GM12872 (cell line): ENCODE data around the gene RABEP1.

Experiments used
- TF ChIP-seq, protein P1 (sequence below): IDR thresholded peaks from 3 replicates; pipeline ENCODE4 v1.5.1; 2011; ENCODE audit warnings: low read depth, mild to moderate bottlenecking, low read length, moderate library complexity; ENCODE audit not compliant: insufficient read depth

The RABEP1 gene

DNA sequence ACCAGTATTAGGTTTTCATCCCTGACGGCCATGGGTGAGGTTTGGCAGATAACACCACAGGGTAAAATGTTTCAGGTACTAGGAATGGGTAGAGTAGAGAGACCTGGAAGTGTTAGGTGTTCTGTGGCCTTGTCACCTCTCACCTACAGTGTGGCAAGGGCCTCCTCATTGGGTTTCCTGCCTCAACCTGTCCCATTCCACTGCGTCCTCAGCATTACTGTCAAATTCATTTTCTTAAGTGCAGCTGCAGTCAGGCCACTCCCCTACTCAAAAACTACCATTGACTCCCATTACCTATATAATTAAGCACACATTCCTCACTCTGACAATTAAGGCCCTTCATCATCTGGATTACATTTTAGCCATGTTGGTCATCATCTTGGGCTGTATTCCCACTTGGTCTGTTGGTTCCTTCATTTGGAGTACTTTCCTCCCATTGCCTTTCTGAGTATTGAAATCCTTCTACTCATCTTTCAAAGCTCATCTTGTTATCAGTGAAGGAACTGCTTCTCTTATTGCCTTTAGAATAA is 72.9 kb downstream of the RABEP1 start:
- TF ChIP-seq, protein P1, sequence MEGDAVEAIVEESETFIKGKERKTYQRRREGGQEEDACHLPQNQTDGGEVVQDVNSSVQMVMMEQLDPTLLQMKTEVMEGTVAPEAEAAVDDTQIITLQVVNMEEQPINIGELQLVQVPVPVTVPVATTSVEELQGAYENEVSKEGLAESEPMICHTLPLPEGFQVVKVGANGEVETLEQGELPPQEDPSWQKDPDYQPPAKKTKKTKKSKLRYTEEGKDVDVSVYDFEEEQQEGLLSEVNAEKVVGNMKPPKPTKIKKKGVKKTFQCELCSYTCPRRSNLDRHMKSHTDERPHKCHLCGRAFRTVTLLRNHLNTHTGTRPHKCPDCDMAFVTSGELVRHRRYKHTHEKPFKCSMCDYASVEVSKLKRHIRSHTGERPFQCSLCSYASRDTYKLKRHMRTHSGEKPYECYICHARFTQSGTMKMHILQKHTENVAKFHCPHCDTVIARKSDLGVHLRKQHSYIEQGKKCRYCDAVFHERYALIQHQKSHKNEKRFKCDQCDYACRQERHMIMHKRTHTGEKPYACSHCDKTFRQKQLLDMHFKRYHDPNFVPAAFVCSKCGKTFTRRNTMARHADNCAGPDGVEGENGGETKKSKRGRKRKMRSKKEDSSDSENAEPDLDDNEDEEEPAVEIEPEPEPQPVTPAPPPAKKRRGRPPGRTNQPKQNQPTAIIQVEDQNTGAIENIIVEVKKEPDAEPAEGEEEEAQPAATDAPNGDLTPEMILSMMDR, result no peak

DNA sequence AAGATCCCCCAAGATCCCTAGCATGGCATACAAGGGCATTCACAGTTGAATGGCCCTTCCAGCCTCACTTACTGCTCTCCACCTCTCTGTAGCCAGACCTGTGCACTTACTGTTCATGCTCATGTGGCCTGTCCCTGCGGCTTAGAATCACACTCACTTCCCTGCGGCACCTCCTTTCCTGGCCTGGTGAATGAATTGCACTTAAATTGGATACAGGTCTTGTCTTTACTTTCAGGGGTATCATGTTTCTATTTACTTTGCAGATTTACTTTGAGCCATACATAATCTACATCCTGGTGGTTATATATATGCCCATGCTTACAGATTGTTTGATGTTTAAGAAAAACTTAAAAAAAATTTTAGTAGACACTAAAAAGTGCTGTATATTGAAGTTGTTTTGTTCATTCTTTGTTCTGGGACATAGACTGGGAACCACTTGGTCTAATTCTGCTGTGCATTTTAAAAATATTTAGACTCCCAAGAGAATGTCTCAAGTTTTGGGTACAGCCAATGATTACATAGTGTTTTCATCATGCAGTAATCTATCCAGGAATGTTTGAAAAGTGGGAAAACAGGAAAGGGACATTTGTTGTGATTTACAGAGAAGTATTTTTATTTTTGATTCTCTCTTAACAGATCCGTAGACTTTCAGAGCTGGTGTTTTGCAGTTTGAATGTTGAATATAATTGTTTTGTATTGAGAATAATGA is 73.5 kb downstream of the RABEP1 start:
- TF ChIP-seq, protein P1, result no peak

DNA sequence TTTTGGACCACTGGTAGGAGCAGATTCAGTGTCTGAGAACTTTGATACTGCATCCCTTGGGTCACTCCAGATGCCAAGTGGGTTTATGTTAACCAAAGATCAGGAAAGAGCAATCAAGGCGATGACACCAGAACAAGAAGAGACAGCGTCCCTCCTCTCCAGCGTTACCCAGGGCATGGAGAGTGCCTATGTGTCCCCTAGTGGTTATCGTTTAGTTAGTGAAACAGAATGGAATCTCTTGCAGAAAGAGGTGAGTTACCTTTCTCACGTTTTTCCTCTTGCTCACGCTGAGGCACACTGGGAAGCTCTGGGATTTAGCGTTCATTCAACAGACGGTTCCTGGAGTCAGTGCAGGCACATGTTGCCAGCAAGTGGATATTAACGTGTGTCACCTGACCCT is 79.3 kb downstream of the RABEP1 start:
- TF ChIP-seq, protein P1, result no peak

DNA sequence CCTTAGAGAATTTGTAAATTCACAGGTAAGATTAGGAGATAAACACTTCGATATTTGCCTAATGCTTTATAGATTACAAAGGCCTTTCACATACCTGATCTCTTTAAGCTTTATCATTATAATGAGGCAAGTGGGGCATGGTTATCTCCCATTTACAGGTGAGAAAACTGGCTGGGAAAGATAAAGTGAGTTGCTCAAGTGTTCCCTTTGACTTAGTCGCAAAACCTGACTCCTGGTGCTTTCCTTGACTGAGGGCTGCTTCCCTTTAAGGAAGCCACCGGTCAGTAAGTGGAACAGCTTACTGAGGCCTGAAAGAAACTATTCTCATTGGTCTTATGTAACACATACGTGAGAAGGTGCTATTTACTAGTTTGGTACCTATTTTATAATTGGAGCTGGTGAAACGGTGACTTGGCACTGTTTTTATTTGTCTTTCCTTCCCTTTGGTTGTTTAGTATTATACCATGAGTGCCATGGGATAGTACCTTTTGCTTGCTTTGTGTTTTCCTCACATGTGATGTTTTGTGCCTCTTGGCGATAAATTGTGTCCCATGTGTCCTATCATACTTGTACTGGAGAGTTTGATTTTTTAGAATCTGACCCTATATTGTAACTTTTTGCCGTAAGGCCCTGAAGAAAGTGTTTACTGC is 80.2 kb downstream of the RABEP1 start:
- TF ChIP-seq, protein P1, result no peak

DNA sequence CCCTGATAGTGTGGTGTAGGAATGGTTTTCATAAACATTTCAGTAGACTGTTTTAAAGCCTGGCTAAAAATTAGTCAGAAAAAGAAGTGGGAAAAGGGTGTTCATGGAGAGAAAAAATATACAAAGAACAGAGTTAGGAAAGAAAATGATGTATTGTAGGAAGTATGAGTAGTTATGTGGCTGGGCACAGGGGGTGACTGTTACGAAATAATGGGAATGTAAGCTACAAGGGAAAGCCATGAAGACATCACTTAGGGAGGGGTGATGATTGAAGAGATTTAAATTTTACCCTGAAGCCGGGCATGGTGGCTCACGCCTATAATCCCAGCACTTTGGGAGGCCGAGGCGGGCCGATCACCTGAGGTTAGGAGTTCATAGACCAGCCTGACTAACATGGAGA is 82.1 kb downstream of the RABEP1 start:
- TF ChIP-seq, protein P1, result no peak

DNA sequence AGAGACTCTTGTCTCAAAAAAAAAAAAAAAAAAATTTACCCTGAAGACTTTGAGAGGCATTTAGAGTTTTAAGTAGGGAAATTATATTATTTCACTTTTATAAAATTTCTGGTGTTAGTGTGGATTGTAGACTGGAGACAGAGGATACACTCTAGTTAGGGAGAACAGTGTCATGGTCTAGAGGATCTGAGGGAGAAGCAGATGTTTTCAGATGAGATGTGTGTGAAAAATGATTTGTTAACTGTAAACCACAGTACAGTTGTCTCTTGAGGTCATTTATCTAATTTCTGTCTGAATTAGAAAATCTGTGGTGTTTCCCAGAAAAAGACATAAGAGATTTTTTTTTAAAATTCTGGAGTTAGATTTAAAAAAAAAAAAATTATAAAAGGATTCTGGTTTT is 82.6 kb downstream of the RABEP1 start:
- TF ChIP-seq, protein P1, result no peak

DNA sequence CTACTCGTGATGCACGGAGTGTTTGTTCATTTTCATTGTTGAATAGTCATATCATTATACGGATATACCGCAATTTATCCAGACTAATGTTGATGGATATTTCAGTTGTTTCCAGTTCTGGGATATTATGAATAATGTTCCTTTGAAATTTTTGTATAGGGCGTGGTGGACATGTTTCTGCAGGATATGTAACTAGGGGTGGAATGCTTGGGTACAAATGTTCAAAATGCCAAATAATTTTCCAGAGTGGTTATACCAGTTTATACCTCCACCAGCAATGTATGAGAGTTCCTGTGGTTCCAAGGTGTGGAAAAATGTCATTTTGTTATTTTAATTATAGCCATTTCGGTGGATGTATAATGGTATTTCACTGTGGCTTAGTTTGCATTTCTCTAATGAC is 83.7 kb downstream of the RABEP1 start:
- TF ChIP-seq, protein P1, result no peak
